GM23338 (cell line): ENCODE results near the gene SIGLEC9. TPM values are rescaled to one million over a fixed set of nuclear protein-coding genes. Genes with fewer than 3 reads are reported as not detected.

Source experiments
- ATAC-seq: fragments of 200-7000 bp; cut with Tn5 transposase; 3 replicates; pipeline ENCODE4 v1.9.1; 2020
- DNase-seq: peaks from one replicate; pipeline ENCODE4 v3.0.0-alpha.2; 2015; ENCODE audit warnings: low spot score
- H2AFZ ChIP-seq: fragments of 200-600 bp; sonication (generic); 2 replicates; pipeline ENCODE4 v1.8.0; 2016; ENCODE audit warnings: antibody characterized with exemption, mild to moderate bottlenecking, moderate library complexity
- H3F3A ChIP-seq: fragments of 200-600 bp; sonication (generic); replicated peaks from 2 replicates; pipeline ENCODE4 v1.8.0; 2017; ENCODE audit warnings: antibody characterized with exemption, mixed run types, low read depth
- H3K27ac ChIP-seq: fragments of 200-600 bp; sonication (generic); 2 replicates; pipeline ENCODE4 v1.6.1; 2016; ENCODE audit warnings: low read depth
- H3K27me3 ChIP-seq: fragments of 200-600 bp; sonication (generic); 2 replicates; pipeline ENCODE4 v1.8.0; 2016; ENCODE audit warnings: mild to moderate bottlenecking, mixed run types, moderate library complexity; ENCODE audit not compliant: insufficient read depth
- H3K36me3 ChIP-seq: fragments of 200-600 bp; sonication (generic); 2 replicates; pipeline ENCODE4 v1.8.0; 2016; ENCODE audit warnings: mild to moderate bottlenecking; ENCODE audit not compliant: insufficient read depth
- H3K4me1 ChIP-seq: fragments of 200-600 bp; sonication (generic); 2 replicates; pipeline ENCODE4 v1.8.0; 2016; ENCODE audit warnings: mild to moderate bottlenecking, moderate library complexity; ENCODE audit not compliant: insufficient read depth
- H3K4me2 ChIP-seq: fragments of 200-600 bp; sonication (generic); 2 replicates; pipeline ENCODE4 v1.7.1; 2017; ENCODE audit warnings: mixed run types
- H3K4me3 ChIP-seq: fragments of 200-600 bp; sonication (generic); 2 replicates; pipeline ENCODE4 v1.6.1; 2016; ENCODE audit warnings: mixed run types
- H3K79me2 ChIP-seq: fragments of 200-600 bp; sonication (generic); replicated peaks from 2 replicates; pipeline ENCODE4 v1.8.0; 2017; ENCODE audit warnings: mild to moderate bottlenecking; ENCODE audit not compliant: insufficient read depth
- H3K9me2 ChIP-seq: fragments of 200-600 bp; sonication (generic); 2 replicates; pipeline ENCODE4 v1.8.0; 2017; ENCODE audit not compliant: insufficient read depth
- H4K20me1 ChIP-seq: fragments of 200-600 bp; sonication (generic); replicated peaks from 2 replicates; pipeline ENCODE4 v1.8.0; 2017; ENCODE audit warnings: mild to moderate bottlenecking; ENCODE audit not compliant: insufficient read depth
- H3K27ac Mint-ChIP-seq: 2 replicates; pipeline ENCODE4 v1.8.0; 2020; ENCODE audit warnings: inconsistent platforms, mild to moderate bottlenecking, moderate library complexity, mixed read lengths
- H3K27me3 Mint-ChIP-seq: 3 replicates; pipeline ENCODE4 v1.8.0; 2022; ENCODE audit warnings: low read depth, mild to moderate bottlenecking, moderate library complexity, mixed read lengths, inconsistent platforms; ENCODE audit not compliant: insufficient read depth, poor library complexity
- H3K36me3 Mint-ChIP-seq: 3 replicates; pipeline ENCODE4 v1.8.0; 2021; ENCODE audit warnings: low read depth, mild to moderate bottlenecking, inconsistent platforms, moderate library complexity, mixed read lengths
- H3K4me1 Mint-ChIP-seq: 3 replicates; pipeline ENCODE4 v1.8.0; 2020; ENCODE audit warnings: mild to moderate bottlenecking, inconsistent platforms, mixed read lengths
- H3K4me3 Mint-ChIP-seq: 3 replicates; pipeline ENCODE4 v1.8.0; 2021; ENCODE audit warnings: moderate library complexity, mild to moderate bottlenecking, inconsistent platforms, mixed read lengths
- H3K9me3 Mint-ChIP-seq: 3 replicates; pipeline ENCODE4 v1.8.0; 2020; ENCODE audit warnings: moderate library complexity, mild to moderate bottlenecking, inconsistent platforms, mixed read lengths
- CREB1 ChIP-seq: fragments of 250-450 bp; sonication (Bioruptor Pico); IDR thresholded peaks from 2 replicates; pipeline ENCODE4 v1.5.0; 2020; ENCODE audit warnings: low read depth, mild to moderate bottlenecking, moderate library complexity
- CTCF ChIP-seq, 2 experiments: fragments of 200-600 bp in 1 of 2; sonication (generic) in 1 of 2; conservative IDR thresholded peaks; 2 replicates each; pipeline versions ENCODE4 v1.5.1 to v1.6.1; 2016 to 2017; ENCODE audit warnings: antibody characterized with exemption in 2 of 2, low read depth in 2 of 2, mild to moderate bottlenecking in 2 of 2, moderate library complexity in 1 of 2
- ETS1 ChIP-seq: IDR thresholded peaks from 2 replicates; pipeline ENCODE4 v1.6.1; 2016; ENCODE audit warnings: antibody characterized with exemption
- EZH2 ChIP-seq: fragments of 200-600 bp; sonication (generic); IDR thresholded peaks from one replicate; pipeline ENCODE4 v1.8.0; 2017; ENCODE audit warnings: antibody characterized with exemption, mild to moderate bottlenecking, low read depth; ENCODE audit not compliant: unreplicated experiment
- EZH2phosphoT487 ChIP-seq: fragments of 200-600 bp; sonication (generic); IDR thresholded peaks from one replicate; pipeline ENCODE4 v1.8.1; 2018; ENCODE audit warnings: antibody characterized with exemption; ENCODE audit not compliant: unreplicated experiment
- JUNB ChIP-seq: IDR thresholded peaks from one replicate; pipeline ENCODE4 v1.6.1; 2016; ENCODE audit warnings: antibody characterized with exemption; ENCODE audit not compliant: unreplicated experiment
- NANOG ChIP-seq: IDR thresholded peaks from 2 replicates; pipeline ENCODE4 v1.6.1; 2016; ENCODE audit warnings: antibody characterized with exemption, borderline replicate concordance
- POLR2AphosphoS5 ChIP-seq: IDR thresholded peaks from 2 replicates; pipeline ENCODE4 v1.6.1; 2016; ENCODE audit warnings: antibody characterized with exemption, low read depth
- REST ChIP-seq: IDR thresholded peaks from one replicate; pipeline ENCODE4 v1.6.1; 2018; ENCODE audit warnings: antibody characterized with exemption; ENCODE audit not compliant: unreplicated experiment
- STAT1 ChIP-seq: IDR thresholded peaks from one replicate; pipeline ENCODE4 v1.6.1; 2016; ENCODE audit warnings: antibody characterized with exemption; ENCODE audit not compliant: unreplicated experiment
- ZNF114 ChIP-seq: fragments of 250-450 bp; sonication (Bioruptor Pico); IDR thresholded peaks from 2 replicates; pipeline ENCODE4 v1.5.0; 2020; ENCODE audit warnings: mild to moderate bottlenecking, moderate library complexity
- ZNF331 ChIP-seq: fragments of 250-450 bp; sonication (Bioruptor Pico); IDR thresholded peaks from 2 replicates; pipeline ENCODE4 v1.5.0; 2020; ENCODE audit warnings: low read depth, mild to moderate bottlenecking, moderate library complexity
- ZNF462 ChIP-seq: fragments of 250-450 bp; sonication (Bioruptor Pico); IDR thresholded peaks from 2 replicates; pipeline ENCODE4 v1.5.0; 2020; ENCODE audit warnings: mild to moderate bottlenecking, moderate library complexity
- polyA plus RNA-seq: library from polyadenylated mRNA; unstranded; fragments of >200 nt; fragmentation: Nextera tagmentation; extraction: Ambion mirVana; gene quantifications from 2 replicates; pipeline ENCODE4 v1.2.1, GENCODE V29; 2016
- total RNA-seq: library from RNA; depleted of rRNA; stranded (reverse); fragments of >200 nt; shearing (Covaris generic); gene quantifications from 2 replicates; pipeline ENCODE4 v1.2.3, GENCODE V29; 2014

Gene SIGLEC9
- total and polyA plus RNA-seq, 2 experiments from 2014 or later, result not detected

GRCh38 chr19:51084505-51084904 is 40.2 kb upstream of the SIGLEC9 start:
- Histone ChIP-seq H3K27ac (no peak overlapping the region), H3K4me1 (no peaks in the 10 kb centered on the region), H3K4me3 (no peak overlapping the region), H3K79me2 (no peaks in the 10 kb centered on the region), H2AFZ (no peak overlapping the region), H4K20me1 (no peaks in the 10 kb centered on the region), H3K36me3 (no peaks in the 10 kb centered on the region), H3K27me3 (no peaks in the 10 kb centered on the region), H3K9me2 (no peaks in the 10 kb centered on the region), H3K4me2 (no peak overlapping the region), H3F3A (no peaks in the 10 kb centered on the region)
- Mint-ChIP-seq H3K9me3 (no peaks in the 10 kb centered on the region), H3K36me3 (no peaks in the 10 kb centered on the region; the same call in 2 of the 3 replicates), H3K4me1 (peaks cover 23% of the 10 kb centered on the region), H3K4me3 (no peak overlapping the region), H3K27ac (no peak overlapping the region), H3K27me3 (peaks cover 26% of the 10 kb centered on the region)
- TF ChIP-seq NANOG, result no peak
- TF ChIP-seq STAT1, result no peak
- no peak for TF ChIP-seq EZH2
- TF ChIP-seq ZNF114 (CRISPR knock-in tag), result no peak
- no peak for TF ChIP-seq EZH2phosphoT487
- TF ChIP-seq CTCF (conservative IDR thresholded peaks at IDR 0.05; ENCODE audit: low read depth in 2 of 2), result no peak
- TF ChIP-seq CREB1 (CRISPR knock-in tag), result no peak
- TF ChIP-seq JUNB, result no peak
- no peak for TF ChIP-seq ZNF462 (CRISPR knock-in tag)
- no peak for TF ChIP-seq ETS1
- TF ChIP-seq ZNF331 (CRISPR knock-in tag), result no peak
- TF ChIP-seq REST, result no peak
- no peak for TF ChIP-seq POLR2AphosphoS5
- ATAC-seq (no peak), DNase-seq (no peak)
